Measurements from ENCODE around the gene LRRC18. TPM values are rescaled to one million over a fixed set of nuclear protein-coding genes. Genes with fewer than 3 reads are reported as not detected.

LRRC18 gene
- total and polyA plus RNA-seq, 2 experiments from 2014 or later = not detected

- Histone ChIP-seq H3K36me3 (no peaks in the 10 kb centered on the region), H3K27me3 (no peaks in the 10 kb centered on the region), H3K4me3 (no peak overlapping the region), H3K27ac (no peak overlapping the region), H3K9me3 (ENCODE audit: low read depth) (no peaks in the 10 kb centered on the region), H3K4me1 (ENCODE audit: low read depth) (no peaks in the 10 kb centered on the region)
- no peak for TF ChIP-seq CTCF (IDR thresholded peaks at IDR 0.05; ENCODE audit: low read depth, low read length)
- no peak for DNase-seq (ENCODE audit: low read depth in 1 of 2, low spot score in 1 of 2)
These were observed 13.4 kb downstream of the LRRC18 start for GRCh38 chr10:48926255-48926654.

GRCh38 chr10:48924988-48925387 lies 14.7 kb downstream of the LRRC18 start:
- no peak for TF ChIP-seq CTCF (IDR thresholded peaks at IDR 0.05; ENCODE audit: low read depth, low read length)
- no peak overlapping the region for H3K27ac ChIP-seq
- DNase-seq (ENCODE audit: low read depth in 1 of 2, low spot score in 1 of 2) = no peak

GRCh38 chr10:48923748-48924147 lies 15.9 kb downstream of the LRRC18 start:
- TF ChIP-seq CTCF (IDR thresholded peaks at IDR 0.05; ENCODE audit: low read depth, low read length) = no peak
- no peaks in the 10 kb centered on the region for H3K4me1 ChIP-seq (ENCODE audit: low read depth)
- no peak overlapping the region for H3K27ac ChIP-seq
- no peak for DNase-seq (ENCODE audit: low read depth in 1 of 2, low spot score in 1 of 2)
- no peaks in the 10 kb centered on the region for H3K9me3 ChIP-seq (ENCODE audit: low read depth)
- H3K27me3 ChIP-seq = no peaks in the 10 kb centered on the region
- no peaks in the 10 kb centered on the region for H3K36me3 ChIP-seq
- no peak overlapping the region for H3K4me3 ChIP-seq

More at GRCh38 chr10:48924988-48925387, 14.7 kb downstream of the LRRC18 start:
- no peaks in the 10 kb centered on the region for H3K4me1 ChIP-seq (ENCODE audit: low read depth)
- H3K27me3 ChIP-seq = no peaks in the 10 kb centered on the region
- H3K9me3 ChIP-seq (ENCODE audit: low read depth) = no peaks in the 10 kb centered on the region
- no peaks in the 10 kb centered on the region for H3K36me3 ChIP-seq
- no peak overlapping the region for H3K4me3 ChIP-seq

GRCh38 chr10:48913674-48914073 lies 26.0 kb downstream of the LRRC18 start:
- H3K36me3 ChIP-seq = no peaks in the 10 kb centered on the region
- no peak for TF ChIP-seq CTCF (IDR thresholded peaks at IDR 0.05; ENCODE audit: low read depth, low read length)
- H3K4me1 ChIP-seq (ENCODE audit: low read depth) = peaks cover 4% of the 10 kb centered on the region
- DNase-seq (ENCODE audit: low read depth in 1 of 2, low spot score in 1 of 2) = no peak
- H3K27me3 ChIP-seq = no peaks in the 10 kb centered on the region
- H3K4me3 ChIP-seq = no peak overlapping the region
- H3K9me3 ChIP-seq (ENCODE audit: low read depth) = no peaks in the 10 kb centered on the region
- no peak overlapping the region for H3K27ac ChIP-seq

GRCh38 chr10:48910548-48910947 lies 29.1 kb downstream of the LRRC18 start:
- TF ChIP-seq CTCF (IDR thresholded peaks at IDR 0.05; ENCODE audit: low read depth, low read length) = no peak

GRCh38 chr10:48907730-48908129 lies 31.9 kb downstream of the LRRC18 start:
- no peak for TF ChIP-seq CTCF (IDR thresholded peaks at IDR 0.05; ENCODE audit: low read depth, low read length)
- no peak overlapping the region for H3K4me3 ChIP-seq
- H3K9me3 ChIP-seq (ENCODE audit: low read depth) = no peaks in the 10 kb centered on the region
- H3K27ac ChIP-seq = no peak overlapping the region
- H3K27me3 ChIP-seq = peaks cover 4% of the 10 kb centered on the region
- no peaks in the 10 kb centered on the region for H3K36me3 ChIP-seq
- H3K4me1 ChIP-seq (ENCODE audit: low read depth) = peaks cover 4% of the 10 kb centered on the region
- DNase-seq (ENCODE audit: low read depth in 1 of 2, low spot score in 1 of 2) = no peak

More at GRCh38 chr10:48910548-48910947, 29.1 kb downstream of the LRRC18 start:
- no peak overlapping the region for H3K27ac ChIP-seq
- peaks cover 4% of the 10 kb centered on the region for H3K4me1 ChIP-seq (ENCODE audit: low read depth)
- no peaks in the 10 kb centered on the region for H3K27me3 ChIP-seq
- peak in 1 of 2 donors; percentile 32 for DNase-seq (ENCODE audit: low read depth in 1 of 2, low spot score in 1 of 2)
- no peak overlapping the region for H3K4me3 ChIP-seq
- H3K9me3 ChIP-seq (ENCODE audit: low read depth) = no peaks in the 10 kb centered on the region
- no peaks in the 10 kb centered on the region for H3K36me3 ChIP-seq

Data from cardiac muscle cell (in vitro differentiated cells and primary cell).